HepG2 (cell line): ENCODE results near the gene ENTPD2. TPM values are rescaled to one million over a fixed set of nuclear protein-coding genes. Genes with fewer than 3 reads are reported as not detected.

Experiments used
- ATAC-seq: fragments of 200-7000 bp; cut with Tn5 transposase; 3 replicates; pipeline ENCODE4 v1.9.1; 2020; ENCODE audit warnings: mild to moderate bottlenecking, moderate library complexity
- BruUV-seq: library from RNA; stranded (reverse); fragments of 400-500 nt; replicated peaks from 2 replicates; lab custom pipeline; 2021; lab: Mats Ljungman, UMichigan
- CTCF ChIA-PET: fragments of 300-600 bp; formaldehyde crosslinking; extraction: SDS; loops from one replicate; lab custom pipeline; 2021; ENCODE audit warnings: low total read pairs, inconsistent platforms, low intra/inter-chr PET ratio; lab: Yijun Ruan, JAX
- POLR2A ChIA-PET: fragments of 350-600 bp; sonication (Branson Sonifier 250); formaldehyde crosslinking; loops from one replicate; lab custom pipeline; 2020; ENCODE audit warnings: antibody characterized with exemption, inconsistent platforms; lab: Yijun Ruan, JAX
- DNase-seq: peaks from one replicate; pipeline ENCODE4 v3.0.0-alpha.2; 2015; ENCODE audit warnings: low spot score
- FAIRE-seq: peaks from 3 replicates; lab custom pipeline; 2011; peaks lifted over from hg19 to GRCh38; lab: Jason Lieb, UNC
- H2AFZ ChIP-seq: one replicate; pipeline ENCODE4 v1.6.1; 2011; ENCODE audit warnings: low read length, inconsistent platforms
- H3K27ac ChIP-seq: fragments of 300-600 bp; 3 replicates; pipeline ENCODE4 v1.8.0; 2011; ENCODE audit warnings: mixed run types, mild to moderate bottlenecking, mixed read lengths, low read length, inconsistent platforms; ENCODE audit not compliant: insufficient read depth; ENCODE audit errors: extremely low read length
- H3K27me3 ChIP-seq, 2 experiments: fragments of 200-600 bp in 1 of 2; 2 replicates in 1 of 2; 3 replicates in 1 of 2; pipeline versions ENCODE4 v1.6.0 to v1.8.0; 2011; ENCODE audit warnings: low read length in 2 of 2, mild to moderate bottlenecking in 2 of 2, moderate library complexity in 2 of 2, inconsistent platforms in 1 of 2; ENCODE audit not compliant: insufficient read depth in 2 of 2, control insufficient read depth in 1 of 2
- H3K36me3 ChIP-seq, 2 experiments: fragments of 200-600 bp in 1 of 2; replicated peaks in 1 of 2; 2 replicates in 1 of 2; 3 replicates in 1 of 2; pipeline versions ENCODE4 v1.5.1 to v1.8.0; 2011; ENCODE audit warnings: low read length in 2 of 2, inconsistent platforms in 1 of 2; ENCODE audit not compliant: insufficient read depth in 2 of 2, control insufficient read depth in 1 of 2
- H3K4me1 ChIP-seq: 2 replicates; pipeline ENCODE4 v1.5.1; 2012; ENCODE audit warnings: low read length, inconsistent platforms; ENCODE audit not compliant: insufficient read depth
- H3K4me2 ChIP-seq: 2 replicates; pipeline ENCODE4 v1.6.0; 2011; ENCODE audit warnings: low read depth, low read length, inconsistent platforms
- H3K4me3 ChIP-seq, 3 experiments: fragments of 200-600 bp in 1 of 3; sonication (generic), shearing (Covaris generic) in 1 of 3; replicated peaks in 1 of 3; 2 replicates each; pipeline ENCODE4 v1.5.1; 2011 to 2016; ENCODE audit warnings: low read length in 3 of 3, inconsistent platforms in 2 of 3, low read depth in 2 of 3, mild to moderate bottlenecking in 2 of 3, control low read depth in 1 of 3, mixed read lengths in 1 of 3; ENCODE audit not compliant: insufficient read depth in 1 of 3
- H3K79me2 ChIP-seq: one replicate; pipeline ENCODE4 v1.6.1; 2011; ENCODE audit warnings: low read length, inconsistent platforms; ENCODE audit not compliant: insufficient read depth
- H3K9ac ChIP-seq: 2 replicates; pipeline ENCODE4 v1.6.0; 2011; ENCODE audit warnings: mild to moderate bottlenecking, low read depth, low read length, inconsistent platforms; ENCODE audit not compliant: insufficient read depth
- H3K9me3 ChIP-seq: 2 replicates; pipeline ENCODE4 v1.5.1; 2012; ENCODE audit warnings: mild to moderate bottlenecking, low read length
- H4K20me1 ChIP-seq: 2 replicates; pipeline ENCODE4 v1.6.0; 2011; ENCODE audit warnings: inconsistent platforms, mild to moderate bottlenecking, low read length, moderate library complexity; ENCODE audit not compliant: insufficient read depth
- GMEB1 ChIP-seq: sonication (generic); formaldehyde crosslinking; IDR thresholded peaks from 2 replicates; pipeline ENCODE4 v1.5.1; 2020; ENCODE audit warnings: missing genetic modification reagents, mild to moderate bottlenecking, borderline replicate concordance
- IRF2 ChIP-seq: IDR thresholded peaks from 2 replicates; pipeline ENCODE4 v1.6.1; 2018; ENCODE audit warnings: missing genetic modification reagents, missing compliant biosample characterization
- MAFF ChIP-seq: IDR thresholded peaks from 2 replicates; pipeline ENCODE4 v1.6.1; 2011; ENCODE audit warnings: low read depth, low read length, improper control_type of control experiment
- MBD4 ChIP-seq: IDR thresholded peaks from 2 replicates; pipeline ENCODE4 v1.6.1; 2012; ENCODE audit warnings: low read length, inconsistent platforms, borderline replicate concordance
- MXD1 ChIP-seq: sonication (generic); formaldehyde crosslinking; IDR thresholded peaks from 2 replicates; pipeline ENCODE4 v1.4.0; 2020; ENCODE audit warnings: mild to moderate bottlenecking, missing genetic modification reagents
- NR3C1 ChIP-seq: sonication (generic); formaldehyde crosslinking; IDR thresholded peaks from 2 replicates; pipeline ENCODE4 v1.4.0; 2020; ENCODE audit warnings: missing genetic modification reagents
- PITX1 ChIP-seq: sonication (generic); formaldehyde crosslinking; IDR thresholded peaks from 2 replicates; pipeline ENCODE4 v1.5.1; 2020; ENCODE audit warnings: mild to moderate bottlenecking, missing genetic modification reagents
- POLR2AphosphoS5 ChIP-seq: IDR thresholded peaks from 2 replicates; pipeline ENCODE4 v1.6.1; 2012; ENCODE audit warnings: low read depth, low read length
- RBM22 ChIP-seq: fragments of 200-400 bp; formaldehyde crosslinking; optimal IDR thresholded peaks from 2 replicates; pipeline ENCODE3; 2017; ENCODE audit warnings: mild to moderate bottlenecking, low read length, moderate library complexity
- SNAPC2 ChIP-seq: sonication (generic); formaldehyde crosslinking; IDR thresholded peaks from 2 replicates; pipeline ENCODE4 v1.8.1; 2022; ENCODE audit warnings: mild to moderate bottlenecking, missing genetic modification reagents
- ZBTB38 ChIP-seq: sonication (generic); formaldehyde crosslinking; IDR thresholded peaks from 2 replicates; pipeline ENCODE4 v1.5.1; 2020; ENCODE audit warnings: mild to moderate bottlenecking, missing genetic modification reagents
- ZNF12 ChIP-seq: sonication (generic); formaldehyde crosslinking; IDR thresholded peaks from 2 replicates; pipeline ENCODE4 v1.5.0; 2020; ENCODE audit warnings: missing genetic modification reagents
- ZNF121 ChIP-seq: sonication (generic); formaldehyde crosslinking; IDR thresholded peaks from 2 replicates; pipeline ENCODE4 v1.5.0; 2020; ENCODE audit warnings: mild to moderate bottlenecking, missing genetic modification reagents
- ZNF138 ChIP-seq: sonication (generic); formaldehyde crosslinking; IDR thresholded peaks from 2 replicates; pipeline ENCODE4 v1.5.0; 2020; ENCODE audit warnings: mild to moderate bottlenecking, low read depth, missing genetic modification reagents
- ZNF205 ChIP-seq: IDR thresholded peaks from 2 replicates; pipeline ENCODE4 v1.6.1; 2018; ENCODE audit warnings: missing biosample characterization, missing genetic modification reagents
- ZNF326 ChIP-seq: sonication (generic); formaldehyde crosslinking; IDR thresholded peaks from 2 replicates; pipeline ENCODE4 v1.4.0; 2020; ENCODE audit warnings: missing genetic modification reagents, borderline replicate concordance
- ZNF337 ChIP-seq: sonication (generic); formaldehyde crosslinking; IDR thresholded peaks from 2 replicates; pipeline ENCODE4 v1.5.1; 2020; ENCODE audit warnings: missing genetic modification reagents, low read depth, mild to moderate bottlenecking, borderline replicate concordance
- ZNF749 ChIP-seq: sonication (generic); formaldehyde crosslinking; IDR thresholded peaks from 2 replicates; pipeline ENCODE4 v1.8.0; 2022; ENCODE audit warnings: mild to moderate bottlenecking, missing genetic modification reagents, moderate library complexity, borderline replicate concordance
- ZNF878 ChIP-seq: sonication (generic); formaldehyde crosslinking; IDR thresholded peaks from 2 replicates; pipeline ENCODE4 v1.8.1; 2023; ENCODE audit warnings: mild to moderate bottlenecking, missing genetic modification reagents, moderate library complexity
- WGBS: methylation state at CpG from one replicate; pipeline ENCODE4 v1.1.6; 2017; ENCODE audit warnings: low lambda C conversion rate; 5-methylcytosine and 5-hydroxymethylcytosine counted together
- in situ Hi-C: cut with HindIII; loops from 2 replicates; pipeline ENCODE4 v1.10.0; 2017; ENCODE audit warnings: low pct_unique_long_range_greater_than_20kb; ENCODE audit not compliant: extremely low pct_ligation_motif_present
- intact Hi-C: fragments of 100-400 bp; cut with micrococcal nuclease; formaldehyde crosslinking; loops from one replicate; pipeline ENCODE4 v1.10.0; 2022; ENCODE audit not compliant: unreplicated experiment
- polyA plus RNA-seq, 8 experiments: library from polyadenylated mRNA; depleted of rRNA in 3 of 8; stranded (reverse) in 7 of 8; unstranded in 1 of 8; fragments of >200 nt; fragmentation: Illumina TruSeq in 4 of 8; extraction: Trizol in 4 of 8; gene quantifications; 2 replicates each; pipeline versions ENCODE4 v1.2.1 to v1.2.3, GENCODE V29; 2011 to 2016; ENCODE audit warnings: low read depth in 4 of 8, missing spikeins in 1 of 8, mixed read lengths in 1 of 8; ENCODE audit not compliant: insufficient read depth in 1 of 8
- total RNA-seq, 5 experiments: library from RNA; depleted of rRNA; stranded (reverse); fragments of >200 nt; fragmentation: Illumina TruSeq; extraction: Trizol; gene quantifications; 2 replicates each; pipeline ENCODE4 v1.2.3, GENCODE V29; 2016; ENCODE audit warnings: low read depth in 1 of 5

The ENTPD2 gene
- total and polyA plus RNA-seq, 2 of the 13 experiments (the other 11 are each of a cell fraction or from before 2014, with no cell fraction given): 0.95 to 3.2 TPM

- 92% methylated on average over 14 of the region's 21 CpGs for WGBS
- ChIA-PET CTCF (no interaction called here), POLR2A (no interaction called here)
- no peak for FAIRE-seq
- H3K4me1 ChIP-seq: no peaks in the 10 kb centered on the region
- H2AFZ ChIP-seq: no peak overlapping the region
- no peaks in the 10 kb centered on the region for H3K27me3 ChIP-seq
- H3K4me3 ChIP-seq: no peak overlapping the region
- H3K36me3 ChIP-seq: peaks cover 1 to 2% of the 10 kb centered on the region in 2 experiments; a peak in 1 of 5 replicates
- H3K27ac ChIP-seq: no peak overlapping the region
- no TSS peak for BruUV-seq
- TF ChIP-seq NR3C1 (CRISPR knock-in tag): no peak
- no peak for TF ChIP-seq ZNF326 (CRISPR knock-in tag)
- TF ChIP-seq GMEB1: no peak
- TF ChIP-seq MAFF: no peak
- TF ChIP-seq POLR2AphosphoS5: no peak
- no peak for TF ChIP-seq ZNF12 (CRISPR knock-in tag)
- no peak for TF ChIP-seq MBD4
- TF ChIP-seq MXD1 (CRISPR knock-in tag): no peak
- TF ChIP-seq ZNF337 (CRISPR knock-in tag): no peak
- TF ChIP-seq ZNF878 (CRISPR knock-in tag): no peak
- no peak for TF ChIP-seq ZNF121 (CRISPR knock-in tag)
- no peak for TF ChIP-seq ZNF138 (CRISPR knock-in tag)
- TF ChIP-seq IRF2 (CRISPR knock-in tag): no peak
- no peak for TF ChIP-seq ZBTB38 (CRISPR knock-in tag)
- TF ChIP-seq ZNF205 (CRISPR knock-in tag): no peak
- TF ChIP-seq ZNF749 (CRISPR knock-in tag): no peak
- no peak for TF ChIP-seq PITX1
- TF ChIP-seq SNAPC2 (CRISPR knock-in tag): no peak
- no peak for TF ChIP-seq RBM22
- intact Hi-C loops (no loop called here), in situ Hi-C loops (no loop called here)
- H3K9me3 ChIP-seq: no peaks in the 10 kb centered on the region
- no peaks in the 10 kb centered on the region for H3K79me2 ChIP-seq
- no peak for ATAC-seq
- H3K4me2 ChIP-seq: no peak overlapping the region
- no peak for DNase-seq
- no peak overlapping the region for H3K9ac ChIP-seq
- no peaks in the 10 kb centered on the region for H4K20me1 ChIP-seq
Measured at GRCh38 chr9:137015976-137016375, 37.9 kb downstream of the ENTPD2 start.
